Aorta (tissue), 5 donors: ENCODE data around the gene ADAMTS4. TPM values are rescaled to one million over a fixed set of nuclear protein-coding genes. Genes with fewer than 3 reads are reported as not detected.

ENCODE experiments used
- ATAC-seq: fragments of 200-7000 bp; cut with Tn5 transposase; one replicate; pipeline ENCODE4 v1.9.1; 2022; ENCODE audit warnings: moderate library complexity; ENCODE audit not compliant: low FRiP score
- DNase-seq, 2 donors: peaks; one replicate each; pipeline ENCODE4 v3.0.0-alpha.2; 2020
- H3K27ac ChIP-seq, 2 donors: one replicate each; pipeline ENCODE4 v1.5.1; 2013; ENCODE audit warnings: low read length in 2 of 2, mild to moderate bottlenecking in 2 of 2, moderate library complexity in 2 of 2, control low read depth in 1 of 2, inconsistent platforms in 1 of 2, low read depth in 1 of 2
- H3K27me3 ChIP-seq, 2 donors: one replicate each; pipeline ENCODE4 v1.6.1; 2013; ENCODE audit warnings: control low read depth in 1 of 2, low read length in 1 of 2, mild to moderate bottlenecking in 1 of 2, moderate library complexity in 1 of 2; ENCODE audit not compliant: insufficient read depth in 2 of 2, control insufficient read depth in 1 of 2
- H3K36me3 ChIP-seq, 2 donors: one replicate each; pipeline ENCODE4 v1.6.1; 2013; ENCODE audit warnings: control low read depth in 1 of 2, low read length in 1 of 2, mild to moderate bottlenecking in 1 of 2; ENCODE audit not compliant: insufficient read depth in 2 of 2, control insufficient read depth in 1 of 2
- H3K4me1 ChIP-seq, 2 donors: one replicate each; pipeline ENCODE4 v1.6.1; 2013; ENCODE audit warnings: low read length in 2 of 2, control low read depth in 1 of 2, mild to moderate bottlenecking in 1 of 2, moderate library complexity in 1 of 2; ENCODE audit not compliant: insufficient read depth in 2 of 2, control insufficient read depth in 1 of 2
- H3K4me3 ChIP-seq, 2 donors: one replicate each; pipeline ENCODE4 v1.5.1; 2013; ENCODE audit warnings: low read length in 2 of 2, control low read depth in 1 of 2, mild to moderate bottlenecking in 1 of 2
- H3K9me3 ChIP-seq: one replicate; pipeline ENCODE4 v1.6.1; 2013; ENCODE audit warnings: mild to moderate bottlenecking, low read length; ENCODE audit not compliant: control insufficient read depth
- WGBS, 2 donors: extraction: QIAGEN DNeasy Blood & Tissue Kit; methylation state at CpG; one replicate each; pipeline ENCODE4 v1.1.7; 2013; 5-methylcytosine and 5-hydroxymethylcytosine counted together
- intact Hi-C, 2 donors: fragments of 100-400 bp; cut with DNase I; formaldehyde crosslinking; loops; one replicate each; pipeline versions ENCODE4 v1.14.2 to v1.15.0; 2022
- long read RNA-seq, 2 donors: library from polyadenylated mRNA; unstranded; transcript quantifications; one replicate each; pipeline ENCODE4 v2.0.0, GENCODE V29; 2020 to 2021
- polyA plus RNA-seq, 2 donors: library from polyadenylated mRNA; stranded (reverse); fragments of 200-250 nt; gene quantifications; one replicate each; pipeline ENCODE4 v1.2.3, GENCODE V29; 2013
- total RNA-seq, 2 donors: library from RNA; stranded (reverse); fragmentation: NEBNext Ultra II Directional; extraction: Animal tissue kit (Norgen Biotek cat#: 25700); gene quantifications; one replicate each; pipeline ENCODE4 v1.2.1, GENCODE V29; 2021
- donor health status: healthy with polysubstance abuse.
- donor health status: Bipolar disorder and iron deficiency.
- donor health status: DM: no; HTN: no; CAD: no.
- donor health status: DM: no; HTN: no; CAD: no.
- donor health status: DM: yes; HTN: yes; CAD: no.

The ADAMTS4 gene
- total RNA-seq (100 to 1,000 TPM in 1 of 2 donors, 10 to 100 TPM in 1; 78.9 to 207 TPM), polyA plus RNA-seq (1 to 10 TPM; 1.4 to 6.8 TPM)
- long read RNA-seq, donor 1, full-length matches to known transcripts: 47 of 250 reads
- long read RNA-seq, donor 1, partial matches to known transcripts: 129 of 250 reads
- long read RNA-seq, donor 1, other reads (novel, unspliced or antisense): 74 of 250 reads
- long read RNA-seq, donor 2, full-length matches to known transcripts: 15 of 44 reads
- long read RNA-seq, donor 2, partial matches to known transcripts: 16 of 44 reads
- long read RNA-seq, donor 2, other reads (novel, unspliced or antisense): 13 of 44 reads

- ATAC-seq (no peak), DNase-seq (peak; percentile 67 to 82)
- peaks cover 0 to 4% of the 10 kb centered on the region in 2 donors for H3K4me1 ChIP-seq
- no peaks in the 10 kb centered on the region for H3K27me3 ChIP-seq
- H3K4me3 ChIP-seq: no peak within 1 kb of the TSS
- no peak within 1 kb of the TSS for H3K27ac ChIP-seq
- H3K36me3 ChIP-seq: no peaks in the 10 kb centered on the region
- 68 to 78% methylated on average over 11 of the region's 11 CpGs for WGBS, 2 donors
- intact Hi-C loops: no loop called here
- H3K9me3 ChIP-seq: no peaks in the 10 kb centered on the region
Observed at GRCh38 chr1:161198897-161199431, at the start of gene ADAMTS4. Gene ADAMTS4 (minus strand): TSS chr1:161199054. CDS start chr1:161198627, 427 bp downstream.

DNA sequence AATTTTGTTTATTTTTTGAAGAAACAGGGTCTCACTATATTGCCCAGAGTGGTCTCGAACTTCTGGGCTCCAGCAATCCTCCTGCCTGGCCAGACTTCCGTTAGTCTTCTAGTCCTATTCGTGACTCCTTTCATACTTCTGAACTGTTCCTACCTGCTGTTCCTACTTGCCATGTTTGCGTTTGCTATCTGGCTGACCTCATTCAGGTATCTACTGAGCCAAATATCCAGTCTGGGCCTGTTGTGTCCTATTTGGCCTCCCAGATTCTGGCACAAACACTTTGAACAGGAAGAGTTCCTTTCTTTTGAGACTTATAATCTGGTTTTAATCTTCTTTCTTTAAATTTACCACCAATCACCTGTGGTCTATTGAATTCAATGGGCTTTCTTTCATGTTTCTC is 46.0 kb upstream of the ADAMTS4 start:
- Histone ChIP-seq H3K4me1 (no peaks in the 10 kb centered on the region), H3K27me3 (no peaks in the 10 kb centered on the region), H3K27ac (no peak overlapping the region), H3K36me3 (no peaks in the 10 kb centered on the region), H3K4me3 (no peak overlapping the region), H3K9me3 (no peaks in the 10 kb centered on the region)
- intact Hi-C loops: no loop called here
- WGBS, 2 donors: 88 to 92% methylated on average over 4 of the region's 4 CpGs
- no peak for ATAC-seq
- DNase-seq: no peak

GRCh38 chr1:161242313-161242712 is 43.5 kb upstream of the ADAMTS4 start:
- Histone ChIP-seq H3K27me3 (no peaks in the 10 kb centered on the region), H3K27ac (no peak overlapping the region), H3K36me3 (no peaks in the 10 kb centered on the region), H3K4me1 (no peaks in the 10 kb centered on the region), H3K9me3 (no peaks in the 10 kb centered on the region), H3K4me3 (no peak overlapping the region)
- no peak for DNase-seq
- no peak for ATAC-seq
- 77 to 80% methylated on average over 2 of the region's 2 CpGs for WGBS, 2 donors
- intact Hi-C loops: no loop called here

DNA sequence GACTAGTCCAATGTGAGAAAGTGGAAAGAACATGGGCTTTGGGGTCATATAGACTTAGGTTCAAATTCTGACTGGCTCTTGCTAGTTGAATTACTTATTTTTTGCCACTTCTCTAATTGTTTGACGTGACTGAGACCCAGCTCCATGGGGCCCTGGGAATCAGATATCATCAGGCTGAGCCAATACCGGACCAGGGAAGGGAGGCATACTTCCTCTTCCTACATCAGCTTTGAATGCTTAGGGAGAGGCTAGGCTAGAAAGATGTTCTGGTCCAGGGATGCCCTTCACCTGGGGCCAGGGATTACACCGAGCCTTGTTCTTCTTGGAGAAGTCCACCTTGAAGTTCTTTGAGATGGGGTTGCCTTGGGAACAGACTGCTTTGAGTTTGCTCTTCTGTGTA is 42.8 kb upstream of the ADAMTS4 start:
- intact Hi-C loops: no loop called here
- Histone ChIP-seq H3K4me3 (no peak overlapping the region), H3K27ac (no peak overlapping the region), H3K36me3 (no peaks in the 10 kb centered on the region), H3K4me1 (no peaks in the 10 kb centered on the region), H3K9me3 (no peaks in the 10 kb centered on the region), H3K27me3 (no peaks in the 10 kb centered on the region)
- DNase-seq: no peak
- no peak for ATAC-seq
- WGBS, 2 donors: 65 to 68% methylated on average over 3 of the region's 3 CpGs

DNA sequence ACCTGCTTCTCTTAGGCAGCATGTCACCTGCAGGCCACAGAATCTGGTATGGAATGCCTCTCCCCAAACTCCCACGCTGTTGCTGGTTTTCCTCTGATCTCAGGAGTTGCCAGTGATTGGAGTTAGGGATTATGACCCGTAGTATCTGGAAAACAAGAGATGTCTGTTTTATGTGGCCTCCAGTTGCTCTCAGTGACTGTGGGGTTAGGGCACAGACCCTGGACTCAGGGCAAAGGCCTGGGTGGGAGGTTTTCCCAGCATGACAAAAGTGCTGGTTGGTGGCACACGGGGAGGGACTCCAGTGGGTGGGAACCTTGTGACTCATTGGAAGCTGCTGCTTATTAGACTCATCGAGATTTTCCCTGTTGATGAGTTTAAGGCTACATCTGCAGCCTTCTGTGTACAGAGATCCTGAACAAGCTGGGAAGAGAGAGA is 39.2 kb upstream of the ADAMTS4 start, which contains the start of gene NR1I3:
TSS of gene NR1I3 (minus strand) at position 165 of the 435 bp plus-strand sequence. CDS start 1,638 bp downstream, outside the sequence.
- Histone ChIP-seq H3K27ac (no peak within 1 kb of the TSS), H3K27me3 (no peaks in the 10 kb centered on the region), H3K36me3 (no peaks in the 10 kb centered on the region), H3K4me3 (no peak within 1 kb of the TSS), H3K9me3 (no peaks in the 10 kb centered on the region), H3K4me1 (no peaks in the 10 kb centered on the region)
- ATAC-seq: no peak
- no peak for DNase-seq
- WGBS, 2 donors: 64% methylated on average over 4 of the region's 4 CpGs
- intact Hi-C loops: no loop called here

DNA sequence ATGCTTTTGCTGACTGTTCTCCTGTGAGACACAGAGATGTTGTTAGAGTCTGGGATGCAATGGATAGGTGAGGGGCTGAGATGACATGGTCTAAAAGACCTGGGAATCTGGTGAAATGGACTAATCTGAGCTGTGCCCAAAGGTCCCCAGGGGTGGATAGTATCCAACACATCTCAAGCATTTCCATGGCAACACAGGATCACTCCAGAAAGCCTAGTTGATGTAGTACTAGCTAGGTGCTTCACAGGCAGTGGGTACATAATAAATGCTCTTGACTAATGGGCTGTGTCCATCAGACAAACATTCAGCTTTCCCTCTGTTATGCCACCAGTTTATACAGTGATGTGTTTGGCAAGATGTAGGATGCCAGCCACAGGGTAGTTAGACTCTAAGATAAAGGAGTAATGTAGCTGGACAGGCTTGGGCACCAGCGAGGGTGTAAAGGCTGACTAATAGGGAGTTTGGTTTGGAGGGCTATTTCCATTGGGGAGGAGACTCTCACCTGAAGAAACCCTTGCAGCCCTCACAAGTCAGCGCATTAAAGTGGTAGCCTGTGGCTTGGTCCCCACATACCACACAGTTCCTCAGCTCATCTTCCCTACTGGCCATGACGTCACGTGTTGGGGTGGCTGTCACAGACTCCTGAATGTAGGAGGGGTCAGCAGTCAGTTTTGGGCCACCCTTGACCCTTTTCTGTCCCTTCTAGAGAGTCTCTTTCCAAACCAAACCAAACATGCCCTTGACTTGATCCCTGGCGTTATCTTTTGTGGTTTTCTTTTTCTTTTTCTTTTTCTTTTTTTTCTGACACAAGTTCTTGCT is 37.3 kb upstream of the ADAMTS4 start:
- intact Hi-C loops: no loop called here
- ATAC-seq: no peak
- WGBS, 2 donors: 76 to 79% methylated on average over 5 of the region's 5 CpGs

DNA sequence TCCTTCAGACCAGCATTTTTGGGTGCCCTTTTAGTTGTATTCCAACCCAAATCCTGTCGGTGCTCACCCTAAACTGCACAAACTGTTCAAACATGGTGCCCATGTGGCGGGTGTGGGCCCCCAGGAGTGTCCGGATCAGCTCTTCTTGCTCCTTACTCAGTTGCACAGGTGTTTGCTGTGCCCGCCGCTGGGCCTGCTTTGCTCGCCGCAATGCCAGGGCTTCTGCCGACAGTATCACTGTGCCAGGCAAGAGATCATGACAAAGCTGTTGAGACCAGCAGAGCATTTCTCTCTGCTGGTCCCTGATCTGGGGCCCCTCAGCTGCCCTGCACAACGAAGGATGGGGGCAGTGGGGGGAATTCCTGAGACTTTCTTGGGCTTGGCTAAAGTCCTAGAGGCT is 34.2 kb upstream of the ADAMTS4 start:
- ATAC-seq: no peak
- no peaks in the 10 kb centered on the region for H3K9me3 ChIP-seq
- 79% methylated on average over 9 of the region's 9 CpGs for WGBS, 2 donors
- no peaks in the 10 kb centered on the region for H3K4me1 ChIP-seq
- DNase-seq: no peak
- H3K27me3 ChIP-seq: no peaks in the 10 kb centered on the region
- peaks cover 0 to 2% of the 10 kb centered on the region in 2 donors for H3K36me3 ChIP-seq
- intact Hi-C loops: no loop called here
- H3K27ac ChIP-seq: no peak overlapping the region
- no peak overlapping the region for H3K4me3 ChIP-seq

More for the DNA sequence above, 37.3 kb upstream of the ADAMTS4 start:
- Histone ChIP-seq H3K36me3 (no peaks in the 10 kb centered on the region), H3K4me3 (no peak overlapping the region), H3K9me3 (no peaks in the 10 kb centered on the region), H3K27me3 (no peaks in the 10 kb centered on the region), H3K4me1 (no peaks in the 10 kb centered on the region), H3K27ac (no peak overlapping the region)
- no peak for DNase-seq

- WGBS, 2 donors: 93 to 97% methylated on average over 7 of the region's 7 CpGs
- H3K36me3 ChIP-seq: peaks cover 0 to 2% of the 10 kb centered on the region in 2 donors
- intact Hi-C loops: no loop called here
- ATAC-seq (no peak), DNase-seq (no peak)
- no peaks in the 10 kb centered on the region for H3K27me3 ChIP-seq
- H3K4me1 ChIP-seq: no peaks in the 10 kb centered on the region
- H3K4me3 ChIP-seq: no peak overlapping the region
- no peak overlapping the region for H3K27ac ChIP-seq
- H3K9me3 ChIP-seq: no peaks in the 10 kb centered on the region
Observed at GRCh38 chr1:161230762-161231161, 31.9 kb upstream of the ADAMTS4 start.
